ENCODE results near the gene PYCARD. TPM values are rescaled to one million over a fixed set of nuclear protein-coding genes. Genes with fewer than 3 reads are reported as not detected.
"Not testable (repeated sequence)": the region's sequence is repeated elsewhere in the genome, so short reads cannot be mapped to it uniquely, and the experiment has no call there.

PYCARD gene
- total RNA-seq, 1 experiment from 2014 or later = 43.4 TPM

DNA sequence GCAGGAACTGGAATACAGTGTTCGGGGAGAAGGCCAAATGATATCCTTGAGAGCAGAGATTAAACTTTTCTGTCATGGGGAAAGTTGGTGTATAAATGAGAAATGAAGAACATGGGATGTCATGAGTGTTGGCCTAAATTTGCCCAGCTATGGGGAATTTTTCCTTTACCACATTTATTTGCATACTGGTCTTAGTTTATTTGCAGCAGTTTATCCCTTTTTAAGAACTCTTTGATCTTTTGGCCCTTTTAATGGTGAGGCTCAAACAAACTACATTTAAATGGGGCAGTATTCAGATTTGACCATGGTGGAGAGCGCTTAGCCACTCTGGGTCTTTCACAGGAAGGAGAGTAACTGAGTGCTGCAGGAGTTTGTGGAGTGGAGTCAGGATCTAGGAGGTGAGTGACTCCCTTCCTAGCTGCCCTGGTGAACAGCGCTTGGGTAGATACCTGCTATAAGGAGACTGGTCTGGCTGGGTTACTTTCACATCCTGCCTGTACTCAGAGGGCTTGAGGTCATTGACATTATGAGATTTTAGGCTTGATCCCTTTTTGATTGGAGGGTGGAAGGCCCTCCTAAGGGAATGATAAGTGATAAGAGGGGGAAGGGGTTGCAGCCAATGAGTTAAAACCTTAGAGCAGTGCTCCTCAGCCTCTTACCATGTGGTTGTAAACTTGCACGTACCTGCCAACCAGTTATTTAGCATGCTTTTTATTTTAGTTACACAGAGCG is 10.7 kb downstream of the PYCARD start:
- no peak for DNase-seq (ENCODE audit: low read depth)

DNA sequence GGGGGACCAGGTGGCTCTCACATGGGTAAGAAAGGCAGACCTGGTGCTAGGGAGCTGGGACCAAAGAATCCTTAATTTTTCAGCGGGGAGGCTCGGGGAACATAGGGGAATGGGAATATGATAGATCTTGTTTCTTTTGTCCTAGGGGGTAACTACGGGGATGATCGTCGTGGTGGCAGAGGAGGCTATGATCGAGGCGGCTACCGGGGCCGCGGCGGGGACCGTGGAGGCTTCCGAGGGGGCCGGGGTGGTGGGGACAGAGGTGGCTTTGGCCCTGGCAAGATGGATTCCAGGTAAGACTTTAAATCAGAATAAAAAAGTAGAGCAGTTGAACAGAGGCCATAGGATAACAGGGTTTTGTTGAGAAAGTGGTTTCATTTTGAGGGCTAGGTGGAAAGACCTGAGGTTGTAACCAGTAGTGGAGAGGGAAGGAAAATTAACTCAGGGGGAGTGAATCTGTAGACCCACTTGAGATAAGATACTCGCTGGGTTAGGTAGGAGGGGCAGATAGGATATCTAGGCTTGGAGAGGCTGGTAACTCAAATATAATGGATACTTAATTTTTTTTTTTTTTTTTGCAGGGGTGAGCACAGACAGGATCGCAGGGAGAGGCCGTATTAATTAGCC is 11.6 kb downstream of the PYCARD start:
- no peak for DNase-seq (ENCODE audit: low read depth)

- DNase-seq (ENCODE audit: low read depth) = no peak
These were observed 12.5 kb downstream of the PYCARD start for GRCh38 chr16:31190061-31190460.

GRCh38 chr16:31189412-31189778 is 13.2 kb downstream of the PYCARD start:
- no peak for DNase-seq (ENCODE audit: low read depth)

DNA sequence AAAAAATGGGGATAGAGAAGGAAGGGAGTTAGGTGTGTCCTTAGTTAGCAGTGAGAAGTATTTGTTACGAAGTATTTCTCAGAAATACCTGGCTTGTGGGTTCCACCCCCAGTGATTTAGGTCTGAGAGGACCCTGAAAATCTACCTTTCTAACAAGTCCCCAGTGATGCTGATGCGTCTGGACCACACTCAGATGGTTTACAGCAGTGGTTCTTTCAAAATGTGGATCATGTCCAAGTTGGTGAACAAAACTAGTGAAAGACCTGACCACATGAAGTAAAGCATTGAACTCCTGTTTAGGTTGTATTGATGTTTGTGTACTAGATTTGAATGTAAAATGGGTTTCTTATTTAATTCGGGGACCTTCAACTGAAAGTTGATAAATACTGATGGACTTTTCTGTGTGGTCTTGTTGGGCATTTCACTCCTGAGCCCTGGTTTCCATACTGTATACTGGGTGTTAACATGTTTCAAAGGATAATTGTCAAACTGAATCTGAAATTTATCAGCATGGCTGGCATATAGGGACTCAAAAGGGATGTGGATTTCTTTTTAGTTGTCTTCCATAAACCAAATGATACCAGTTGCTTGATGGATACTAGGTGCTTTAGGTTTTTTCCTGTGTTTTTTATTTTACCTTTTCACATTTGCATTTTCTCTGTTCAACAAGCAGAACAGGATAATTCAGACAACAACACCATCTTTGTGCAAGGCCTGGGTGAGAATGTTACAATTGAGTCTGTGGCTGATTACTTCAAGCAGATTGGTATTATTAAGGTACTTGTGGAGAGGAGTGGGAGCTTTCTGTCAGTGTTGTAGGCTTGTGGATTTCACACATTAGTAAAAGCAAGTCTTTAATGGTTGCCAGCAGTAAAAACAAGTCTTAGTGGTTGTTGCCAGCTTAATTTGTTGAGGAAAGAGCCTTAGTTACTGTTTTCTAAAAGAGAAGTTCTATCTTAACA is 13.8 kb downstream of the PYCARD start:
- DNase-seq (ENCODE audit: low read depth) = no peak

GRCh38 chr16:31187808-31188189 is 14.8 kb downstream of the PYCARD start:
- no peak for DNase-seq (ENCODE audit: low read depth)

DNA sequence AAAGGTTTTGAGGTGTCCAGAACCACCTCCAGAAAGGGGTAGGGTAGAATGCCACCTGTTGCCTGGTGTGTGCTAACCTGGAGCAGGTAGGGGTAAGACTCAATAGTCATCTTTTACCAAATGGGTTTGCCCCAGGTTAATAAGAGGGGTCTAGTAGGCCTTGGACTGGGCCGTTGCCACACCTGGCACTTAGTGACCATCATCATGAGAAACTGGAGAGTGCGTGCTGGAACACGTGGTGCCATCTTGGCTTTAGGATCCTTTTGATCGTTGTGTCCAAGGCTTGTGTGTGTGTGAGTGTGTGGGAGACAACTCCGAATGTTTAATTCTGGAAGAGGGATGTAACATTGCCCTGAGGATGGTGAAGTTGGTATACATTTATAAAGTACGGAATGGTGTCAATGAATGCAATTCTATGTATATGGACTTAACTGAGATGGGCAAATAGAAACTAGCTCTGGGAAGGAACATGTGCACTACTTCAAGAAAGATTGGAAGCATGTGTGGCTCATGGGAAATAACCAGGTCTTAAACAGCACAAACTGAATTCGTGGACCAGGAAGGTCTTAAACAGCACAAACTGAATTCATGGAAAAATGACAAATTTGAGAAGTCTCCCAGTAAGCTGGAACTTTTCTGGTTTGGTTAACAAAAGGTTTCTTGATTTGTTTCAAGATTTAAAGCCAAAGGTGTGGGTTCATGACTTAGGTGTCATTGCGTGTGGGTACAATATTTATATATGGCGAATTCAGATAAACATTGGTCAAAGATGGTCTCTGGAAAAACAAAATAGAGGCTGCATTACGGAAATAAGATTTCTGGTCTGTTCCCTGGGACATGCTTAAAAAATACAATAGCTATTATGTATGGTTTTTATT is 15.4 kb downstream of the PYCARD start:
- DNase-seq (ENCODE audit: low read depth) = no peak

DNA sequence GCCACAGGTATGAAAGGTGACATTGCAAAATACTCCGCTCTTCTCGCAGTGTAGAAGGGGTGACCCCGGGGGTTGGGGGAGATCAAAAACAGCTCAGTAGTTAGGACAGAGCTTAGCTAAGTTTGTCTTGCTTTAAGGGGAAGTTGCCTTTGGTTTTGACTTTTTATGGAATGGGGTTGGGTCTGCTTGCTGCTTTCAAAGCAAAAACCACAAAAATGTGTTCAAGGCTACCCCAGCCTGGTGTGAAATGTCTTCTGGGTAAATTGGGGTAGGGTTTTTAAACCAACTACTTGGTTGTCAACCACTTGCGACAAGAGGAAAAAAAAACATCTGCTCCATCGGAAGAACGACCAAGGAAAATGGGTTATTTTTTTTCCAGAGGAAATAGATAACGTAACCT is 16.4 kb downstream of the PYCARD start:
- DNase-seq (ENCODE audit: low read depth) = no peak

- no peak for DNase-seq (ENCODE audit: low read depth)
These were observed 17.2 kb downstream of the PYCARD start for GRCh38 chr16:31185339-31185738.

GRCh38 chr16:31184888-31185287 is 17.7 kb downstream of the PYCARD start:
- no peak for DNase-seq (ENCODE audit: low read depth)

DNA sequence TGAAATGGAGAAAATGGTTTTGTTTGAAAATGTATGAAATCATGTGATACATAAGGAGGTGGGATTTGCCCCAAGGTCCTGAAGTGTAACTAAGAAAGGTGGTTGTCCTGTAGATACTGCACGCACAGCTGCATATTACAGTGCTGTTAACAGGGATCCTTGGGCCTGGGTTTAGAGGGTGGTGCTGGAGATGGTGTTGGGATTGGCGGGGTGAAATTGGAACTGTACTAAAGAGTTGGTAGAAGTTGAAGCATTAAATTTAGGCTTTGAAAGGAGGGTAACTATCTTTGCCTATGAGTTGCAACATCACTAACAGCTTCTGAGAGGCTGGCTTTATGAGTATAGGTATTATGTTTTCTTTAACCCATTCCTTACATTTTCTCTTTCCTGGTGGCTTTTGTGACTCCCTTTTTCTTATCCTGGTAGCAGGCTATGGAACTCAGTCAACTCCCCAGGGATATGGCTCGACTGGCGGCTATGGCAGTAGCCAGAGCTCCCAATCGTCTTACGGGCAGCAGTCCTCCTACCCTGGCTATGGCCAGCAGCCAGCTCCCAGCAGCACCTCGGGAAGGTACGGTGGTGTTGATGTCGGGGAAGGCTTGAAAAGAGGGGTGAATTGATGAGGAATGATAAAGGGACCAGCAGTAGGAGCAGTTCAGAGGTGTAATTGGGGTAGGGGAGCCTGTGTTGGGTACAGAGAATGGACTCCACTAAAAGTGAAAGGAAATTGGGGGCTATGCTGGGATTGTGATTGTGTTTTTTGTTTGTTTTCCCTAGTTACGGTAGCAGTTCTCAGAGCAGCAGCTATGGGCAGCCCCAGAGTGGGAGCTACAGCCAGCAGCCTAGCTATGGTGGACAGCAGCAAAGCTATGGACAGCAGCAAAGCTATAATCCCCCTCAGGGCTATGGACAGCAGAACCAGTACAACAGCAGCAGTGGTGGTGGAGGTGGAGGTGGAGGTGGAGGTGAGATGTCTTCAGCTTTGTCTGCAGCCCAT is 18.8 kb downstream of the PYCARD start:
- no peak for DNase-seq (ENCODE audit: low read depth)

DNA sequence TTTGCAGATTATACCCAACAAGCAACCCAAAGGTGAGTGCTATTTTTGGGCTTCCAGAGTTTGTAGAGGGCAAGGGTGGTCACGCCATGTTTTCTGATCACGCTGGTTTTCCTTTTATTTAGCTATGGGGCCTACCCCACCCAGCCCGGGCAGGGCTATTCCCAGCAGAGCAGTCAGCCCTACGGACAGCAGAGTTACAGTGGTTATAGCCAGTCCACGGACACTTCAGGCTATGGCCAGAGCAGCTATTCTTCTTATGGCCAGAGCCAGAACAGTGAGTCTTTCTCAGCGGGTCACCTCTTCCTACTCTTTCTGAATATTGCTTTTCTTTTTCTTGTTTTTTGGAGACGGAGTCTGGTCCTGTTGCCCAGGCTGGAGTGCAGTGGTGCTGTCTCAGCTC is 20.2 kb downstream of the PYCARD start:
- no peak for DNase-seq (ENCODE audit: low read depth)

DNA sequence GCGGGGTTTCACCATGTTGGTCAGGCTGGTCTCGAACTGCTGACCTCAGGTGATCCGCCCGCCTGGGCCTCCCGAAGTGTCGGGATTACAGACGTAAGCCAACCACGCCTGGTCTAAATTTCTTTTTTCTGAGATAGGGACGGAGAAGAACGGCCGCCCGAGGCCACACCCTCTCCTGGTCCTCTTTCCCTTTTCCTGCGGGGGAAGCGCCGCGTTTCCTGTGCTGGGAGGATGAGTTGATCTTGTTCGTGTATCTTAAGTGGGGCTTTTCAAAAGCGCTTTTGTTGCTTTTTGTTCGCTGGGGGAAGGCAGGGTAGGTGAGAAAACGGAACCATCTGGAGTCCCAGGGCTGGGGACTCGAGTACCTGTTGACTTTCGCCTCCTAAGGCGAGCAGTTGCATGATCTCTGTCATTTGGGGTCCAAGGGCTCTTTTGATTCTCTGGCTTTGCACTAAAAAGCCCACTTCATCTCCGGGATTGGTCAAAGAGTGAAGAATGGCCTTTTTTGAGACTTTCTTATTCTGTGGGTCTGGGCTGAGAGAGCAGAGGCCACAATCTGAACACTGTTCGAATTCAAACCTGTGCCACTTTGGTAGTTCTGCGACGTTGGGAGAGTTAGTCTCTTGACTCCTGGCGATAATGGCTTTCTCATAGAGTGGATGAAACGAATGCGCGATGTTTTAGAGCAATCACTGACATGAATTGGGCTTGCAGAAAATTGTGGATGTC is 21.3 kb downstream of the PYCARD start:
- peak; percentile 60 for DNase-seq (ENCODE audit: low read depth)

DNA sequence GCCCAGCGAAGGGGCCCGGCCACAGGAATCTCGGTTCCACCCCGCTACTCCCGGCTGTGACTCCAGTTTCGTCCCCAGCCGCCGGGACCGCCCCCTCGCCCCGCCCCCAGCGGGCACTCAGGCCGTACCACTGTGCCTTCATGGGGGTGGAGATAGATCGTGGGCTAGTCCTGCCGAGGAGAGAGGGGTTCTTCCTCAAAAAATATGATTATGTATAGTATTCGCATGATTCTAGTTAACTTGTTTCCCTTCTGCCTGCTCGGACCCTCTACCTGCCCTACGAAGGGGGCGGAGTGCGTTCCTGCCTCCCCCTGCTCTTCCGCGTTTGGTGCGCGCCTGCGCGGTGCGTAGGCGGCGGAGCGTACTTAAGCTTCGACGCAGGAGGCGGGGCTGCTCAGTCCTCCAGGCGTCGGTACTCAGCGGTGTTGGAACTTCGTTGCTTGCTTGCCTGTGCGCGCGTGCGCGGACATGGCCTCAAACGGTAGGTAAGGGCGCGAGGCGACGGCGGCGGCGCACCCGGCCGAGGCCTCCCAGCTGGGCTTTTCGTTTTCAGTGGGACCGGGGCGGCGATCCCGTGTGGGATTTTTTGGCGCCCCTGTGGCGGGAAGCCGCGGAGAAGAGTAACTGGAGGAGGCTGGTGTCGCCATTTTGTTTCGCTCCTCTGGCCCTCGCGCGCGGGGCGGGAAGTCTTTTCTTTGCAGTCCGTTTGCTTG is 22.7 kb downstream of the PYCARD start, which contains the start of gene FUS:
Gene FUS, plus strand, starts transcription at position 393 of the 713 bp plus-strand sequence. Its CDS starts 76 bp downstream, at position 469.
- peak; percentile 79 for DNase-seq (ENCODE audit: low read depth)

- DNase-seq (ENCODE audit: low read depth) = no peak
These were observed 23.3 kb downstream of the PYCARD start for GRCh38 chr16:31179219-31179746.

DNA sequence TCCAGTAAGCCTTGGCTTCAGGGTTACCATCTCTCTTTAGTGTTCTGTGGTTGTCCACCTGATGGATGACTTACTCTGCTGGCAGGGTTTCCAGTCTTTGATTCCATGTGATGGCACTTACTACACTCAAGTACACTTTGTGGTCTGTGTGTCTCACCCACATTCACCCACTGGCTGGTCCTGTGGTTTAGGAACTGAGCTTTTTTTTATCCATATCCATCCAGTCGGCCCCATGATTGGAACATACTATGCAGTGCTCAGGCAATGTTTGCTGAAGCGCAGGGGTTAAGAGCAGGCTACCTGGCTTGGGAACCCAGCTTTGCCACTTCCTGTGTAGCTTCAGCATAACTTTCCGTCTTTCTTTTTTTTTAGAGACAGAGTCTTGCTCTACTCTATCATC is 25.4 kb downstream of the PYCARD start:
- peak; percentile 94 for DNase-seq (ENCODE audit: low read depth)

DNA sequence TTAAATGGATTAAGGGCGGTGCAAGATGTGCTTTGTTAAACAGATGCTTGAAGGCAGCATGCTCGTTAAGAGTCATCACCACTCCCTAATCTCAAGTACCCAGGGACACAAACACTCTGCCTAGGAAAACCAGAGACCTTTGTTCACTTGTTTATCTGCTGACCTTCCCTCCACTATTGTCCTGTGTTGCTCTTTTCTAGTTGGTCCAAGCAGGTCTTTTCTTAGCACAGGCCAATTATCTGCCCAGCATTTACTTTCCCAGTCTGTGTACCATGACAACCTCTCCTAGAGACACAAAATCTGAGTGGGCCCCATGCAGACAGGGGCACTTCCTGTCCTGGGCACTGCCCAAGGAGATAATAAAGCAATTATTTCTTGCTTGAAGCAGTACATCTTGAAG is 32.5 kb downstream of the PYCARD start:
- DNase-seq (ENCODE audit: low read depth) = not testable (repeated sequence)

- no peak for DNase-seq (ENCODE audit: low read depth)
These were observed 33.7 kb downstream of the PYCARD start for GRCh38 chr16:31168848-31169247.

GRCh38 chr16:31167315-31167714 is 35.2 kb downstream of the PYCARD start:
- no peak for DNase-seq (ENCODE audit: low read depth)

All from RPMI7951 (cell line).